Measurements from ENCODE around the gene B4GALT4.

B4GALT4 gene

GRCh38 chr3:119195911-119196310 lies 44.8 kb downstream of the B4GALT4 start:
- no peak overlapping the region for H3K4me3 ChIP-seq (ENCODE audit: low read depth, low read length)
- TF ChIP-seq CTCF (IDR thresholded peaks at IDR 0.05; ENCODE audit: low read depth, low read length) = no peak

GRCh38 chr3:119195151-119195476 lies 45.6 kb downstream of the B4GALT4 start:
- no peak for TF ChIP-seq CTCF (IDR thresholded peaks at IDR 0.05; ENCODE audit: low read depth, low read length)
- H3K4me3 ChIP-seq (ENCODE audit: low read depth, low read length) = no peak overlapping the region

GRCh38 chr3:119194237-119195150 lies 46.2 kb downstream of the B4GALT4 start:
- H3K4me3 ChIP-seq (ENCODE audit: low read depth, low read length) = no peak overlapping the region
- TF ChIP-seq CTCF (IDR thresholded peaks at IDR 0.05; ENCODE audit: low read depth, low read length) = no peak

- no peak for TF ChIP-seq CTCF (IDR thresholded peaks at IDR 0.05; ENCODE audit: low read depth, low read length)
- no peak overlapping the region for H3K4me3 ChIP-seq (ENCODE audit: low read depth, low read length)
Observed at GRCh38 chr3:119191800-119192199, 48.9 kb downstream of the B4GALT4 start.

GRCh38 chr3:119187266-119187665 lies 53.4 kb downstream of the B4GALT4 start:
- H3K4me3 ChIP-seq (ENCODE audit: low read depth, low read length) = no peak overlapping the region
- TF ChIP-seq CTCF (IDR thresholded peaks at IDR 0.05; ENCODE audit: low read depth, low read length) = no peak

- no peak overlapping the region for H3K4me3 ChIP-seq (ENCODE audit: low read depth, low read length)
- no peak for TF ChIP-seq CTCF (IDR thresholded peaks at IDR 0.05; ENCODE audit: low read depth, low read length)
Observed at GRCh38 chr3:119184796-119185570, 55.7 kb downstream of the B4GALT4 start.

GRCh38 chr3:119184111-119184510 lies 56.6 kb downstream of the B4GALT4 start:
- no peak for TF ChIP-seq CTCF (IDR thresholded peaks at IDR 0.05; ENCODE audit: low read depth, low read length)
- no peak overlapping the region for H3K4me3 ChIP-seq (ENCODE audit: low read depth, low read length)
